H54 (cell line): Measurements from ENCODE around the gene C1GALT1.

Source experiments
- DNase-seq: peaks from one replicate; pipeline ENCODE4 v3.0.0; 2011; ENCODE audit warnings: low spot score, mixed read lengths; ENCODE audit not compliant: insufficient read length
- FAIRE-seq: peaks from 3 replicates; lab custom pipeline; 2011; peaks lifted over from hg19 to GRCh38; lab: Jason Lieb, UNC
- POLR2A ChIP-seq: IDR thresholded peaks from 2 replicates; pipeline ENCODE4 v1.6.1; 2011; ENCODE audit warnings: low read depth, mild to moderate bottlenecking, low read length

C1GALT1 gene

DNA sequence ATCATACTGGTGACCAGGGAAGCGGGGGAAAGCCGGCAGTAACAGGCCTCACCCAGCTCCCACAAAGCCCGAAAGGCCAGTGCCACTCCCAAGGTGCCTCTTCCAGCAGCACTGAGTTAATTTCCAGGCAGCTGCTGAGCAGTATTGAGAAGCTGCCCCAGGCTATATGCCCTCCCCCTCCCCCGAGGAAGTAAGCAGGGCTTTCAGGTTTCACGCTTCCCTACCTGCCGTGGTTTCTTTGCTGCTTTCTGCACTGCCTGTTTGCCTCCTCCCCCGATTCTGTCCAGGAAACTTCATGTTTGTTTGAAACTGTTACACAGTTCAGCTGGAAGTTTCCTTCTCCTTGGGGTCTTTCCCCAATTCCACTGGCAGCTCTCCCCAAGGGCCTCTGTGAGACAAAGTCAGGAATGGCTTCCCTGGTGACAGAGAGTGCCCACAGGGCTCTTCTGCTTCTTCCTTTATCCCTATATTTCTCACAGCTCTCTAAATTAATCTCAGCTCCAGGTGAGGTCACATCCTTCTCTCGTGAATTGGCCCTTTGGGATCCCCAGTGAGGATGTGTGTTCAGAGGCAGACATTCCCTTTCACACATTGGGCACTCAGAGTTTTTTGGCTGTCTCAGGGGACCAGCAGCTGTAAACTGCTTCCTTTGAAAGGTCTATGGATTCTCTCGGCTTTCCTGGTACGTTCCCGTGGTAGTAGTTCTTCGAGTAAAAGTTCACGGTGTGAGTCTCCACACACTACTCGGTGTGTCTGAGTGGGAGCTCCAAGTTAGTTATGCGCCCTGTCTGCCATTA, 19.4 kb downstream of the C1GALT1 start:
- no peak for FAIRE-seq
- no peak for DNase-seq

DNA sequence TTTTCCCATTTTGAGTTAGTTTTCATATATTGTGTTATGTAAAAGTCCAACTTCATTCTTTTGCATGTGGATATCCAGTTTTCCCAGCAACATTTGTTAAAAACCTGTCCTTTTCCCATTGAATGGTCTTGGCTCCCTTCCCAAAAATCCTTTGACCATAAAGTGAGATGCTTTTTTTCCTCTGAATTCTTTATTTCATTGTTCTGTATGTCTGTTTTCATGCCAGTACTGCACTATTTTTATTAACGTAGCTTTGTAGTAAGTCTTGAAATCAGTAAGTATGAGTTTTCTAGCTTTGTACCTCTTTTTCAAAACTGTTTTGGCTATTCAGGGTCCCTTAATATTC, 20.0 kb downstream of the C1GALT1 start:
- FAIRE-seq, result peak; percentile 30
- DNase-seq, result no peak
- TF ChIP-seq POLR2A, result no peak

More for the DNA sequence above, 19.4 kb downstream of the C1GALT1 start:
- TF ChIP-seq POLR2A, result no peak

DNA sequence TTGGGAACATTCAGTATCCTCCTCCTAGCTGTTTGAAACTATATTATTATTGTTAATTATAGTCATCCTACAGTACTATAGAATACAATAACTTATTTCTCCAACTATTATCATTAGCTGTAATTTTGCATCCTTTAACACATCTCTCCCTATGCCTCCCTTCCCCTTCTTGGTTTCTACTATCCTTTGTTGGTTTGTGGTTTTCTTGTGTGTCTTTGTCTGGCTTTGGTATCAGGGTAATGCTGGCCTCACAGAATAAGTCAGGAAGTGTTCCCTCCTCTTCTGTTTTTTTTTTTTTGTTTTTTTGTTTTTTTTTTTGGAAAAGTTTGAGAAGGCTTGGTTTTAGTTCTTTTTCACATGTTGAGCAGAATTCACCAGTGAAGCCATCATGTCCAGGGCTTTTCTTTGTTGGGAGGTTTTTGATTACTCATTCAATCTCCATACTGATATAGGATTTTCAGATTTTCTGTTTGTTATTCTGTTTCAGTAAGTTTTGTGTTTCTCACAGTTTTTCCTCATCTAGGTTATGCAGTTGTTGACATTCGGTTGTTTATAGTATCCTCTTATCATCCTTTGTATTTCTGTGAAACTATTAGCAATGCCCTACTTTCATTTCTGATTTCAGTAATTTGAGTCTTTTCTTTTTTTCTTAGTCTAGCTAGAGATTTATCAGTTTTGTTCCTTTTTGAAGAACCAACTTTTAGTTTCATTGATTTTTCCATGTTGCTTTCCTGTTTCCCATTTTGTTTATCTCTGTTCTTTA, 21.6 kb downstream of the C1GALT1 start:
- TF ChIP-seq POLR2A, result no peak
- peak; percentile 6 for FAIRE-seq
- no peak for DNase-seq

DNA sequence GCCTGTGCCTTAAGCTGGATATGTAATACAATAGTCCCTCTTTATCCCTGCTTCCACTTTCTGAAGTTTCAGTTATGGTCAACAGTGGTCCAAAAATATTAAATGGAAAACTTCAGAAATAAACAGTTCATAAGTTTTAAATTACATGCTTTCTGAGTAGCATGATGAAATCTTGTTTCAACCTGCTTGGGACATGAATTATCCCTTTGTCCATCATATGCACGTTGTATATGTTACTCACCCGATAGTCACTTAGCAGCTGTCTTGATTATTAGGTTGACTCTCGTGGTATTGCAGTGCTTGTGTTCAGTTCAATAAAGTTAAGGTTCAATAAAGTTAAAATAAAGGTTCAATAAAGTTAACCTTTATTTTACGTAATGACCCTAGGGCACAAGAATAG, 25.5 kb downstream of the C1GALT1 start:
- FAIRE-seq, result peak; percentile 90
- TF ChIP-seq POLR2A, result no peak

DNA sequence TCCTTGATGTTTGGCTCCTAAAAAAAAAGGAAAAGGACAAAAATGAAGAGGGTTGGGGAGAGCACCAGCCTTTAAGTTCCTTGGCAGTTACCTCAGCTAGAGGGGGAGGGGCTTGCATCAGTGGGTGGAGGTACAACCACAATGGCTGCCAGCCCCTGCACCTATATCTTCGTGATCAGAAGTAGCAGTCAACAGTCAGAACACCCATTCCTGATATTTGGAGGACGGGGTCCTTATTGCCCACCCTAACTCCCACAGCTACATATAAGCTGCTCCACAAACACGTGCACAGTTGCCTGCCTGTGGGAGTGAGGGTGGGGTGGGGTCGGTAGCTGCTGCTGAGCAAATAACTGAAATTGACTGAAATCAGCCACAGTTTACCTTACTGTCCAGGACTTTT, 26.2 kb downstream of the C1GALT1 start:
- DNase-seq (no peak), FAIRE-seq (no peak)
- TF ChIP-seq POLR2A, result no peak

More for the DNA sequence above, 25.5 kb downstream of the C1GALT1 start:
- no peak for DNase-seq

DNA sequence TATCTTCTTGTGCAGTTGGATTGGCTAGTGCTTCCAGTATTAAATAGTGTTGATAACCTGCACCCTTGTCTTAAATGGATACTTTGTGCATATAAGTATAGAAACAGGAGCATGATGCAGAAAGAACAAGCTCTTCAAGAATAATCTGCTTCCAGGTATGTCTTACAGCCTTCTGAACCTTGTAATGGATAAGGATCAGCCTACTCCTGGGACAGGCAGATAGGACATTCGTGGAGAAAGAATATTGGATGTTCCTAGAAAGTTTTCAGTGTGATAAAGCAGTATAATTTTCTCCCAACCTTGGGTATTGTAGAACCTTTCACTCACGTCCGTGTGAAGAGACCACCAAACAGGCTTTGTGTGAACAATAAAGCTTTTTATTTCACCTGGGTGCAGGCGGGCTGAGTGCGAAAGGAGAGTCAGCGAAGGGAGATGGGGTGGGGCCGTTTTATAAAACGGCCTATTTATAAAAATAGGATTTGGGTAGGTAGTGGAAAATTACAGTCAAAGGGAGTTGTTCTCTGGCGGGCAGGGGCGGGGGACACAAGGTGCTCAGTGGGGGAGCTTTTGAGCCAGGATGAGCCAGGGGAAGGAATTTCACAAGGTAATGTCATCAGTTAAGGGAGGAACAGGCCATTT, 27.2 kb downstream of the C1GALT1 start:
- FAIRE-seq, result peak; percentile 15

DNA sequence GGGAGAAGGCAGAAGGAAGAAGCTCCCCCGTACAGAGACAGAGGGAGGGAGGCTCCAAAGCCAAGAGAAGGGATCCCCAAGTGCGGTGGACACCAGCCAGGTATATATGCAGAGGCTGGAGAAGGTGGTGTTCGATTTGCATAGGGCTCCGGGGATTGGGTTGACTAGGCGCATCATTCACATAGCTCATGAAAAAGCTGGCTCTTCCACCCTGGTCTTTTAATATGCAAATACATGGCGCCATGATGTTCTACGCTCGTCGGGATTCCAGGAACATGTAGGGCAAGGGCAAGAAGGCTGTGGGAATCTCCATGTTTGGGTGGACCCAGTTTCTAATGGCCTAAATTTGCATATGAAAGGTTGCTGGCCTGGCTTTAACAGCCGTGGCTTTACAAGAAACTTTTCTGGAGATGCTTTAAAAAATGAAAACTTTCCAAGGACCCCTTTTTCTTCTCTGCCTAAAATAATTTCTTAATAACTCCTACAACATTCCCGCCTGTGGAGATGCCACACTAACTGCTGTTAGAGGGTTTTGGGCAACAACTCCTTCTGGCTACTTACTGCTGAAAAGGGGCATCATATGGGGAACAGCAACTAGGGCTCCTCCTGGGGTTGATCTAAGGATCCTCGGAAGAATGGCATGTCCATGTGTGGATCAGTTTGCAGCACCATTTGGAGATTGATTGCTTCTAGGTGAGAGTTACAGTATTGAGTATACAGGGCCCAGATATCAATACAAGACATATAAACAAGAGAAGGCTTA, 28.3 kb downstream of the C1GALT1 start:
- TF ChIP-seq POLR2A, result no peak
- no peak for FAIRE-seq

More for the DNA sequence above, 27.2 kb downstream of the C1GALT1 start:
- DNase-seq, result no peak
- TF ChIP-seq POLR2A, result no peak

DNA sequence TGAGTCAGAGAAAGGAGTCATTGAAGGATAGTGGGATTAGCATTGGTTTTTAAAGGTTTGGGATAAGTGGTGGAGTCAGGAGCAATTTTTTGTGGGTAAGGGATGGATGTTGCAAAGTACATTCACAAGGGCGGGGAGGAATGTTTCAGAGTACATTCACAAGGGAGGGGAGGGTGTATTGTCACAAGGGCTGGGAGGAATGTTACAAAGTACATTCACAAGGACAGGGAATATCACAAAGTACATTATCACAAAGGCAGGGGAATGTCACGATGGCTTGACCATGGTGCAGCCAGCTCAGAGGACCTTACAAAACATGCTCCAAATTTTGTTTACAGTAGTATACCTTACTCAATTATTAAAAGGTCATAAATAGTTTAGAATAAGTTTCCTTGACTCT, 30.3 kb downstream of the C1GALT1 start:
- DNase-seq, result no peak
- no peak for FAIRE-seq
- TF ChIP-seq POLR2A, result no peak

More for the DNA sequence above, 28.3 kb downstream of the C1GALT1 start:
- DNase-seq, result no peak

DNA sequence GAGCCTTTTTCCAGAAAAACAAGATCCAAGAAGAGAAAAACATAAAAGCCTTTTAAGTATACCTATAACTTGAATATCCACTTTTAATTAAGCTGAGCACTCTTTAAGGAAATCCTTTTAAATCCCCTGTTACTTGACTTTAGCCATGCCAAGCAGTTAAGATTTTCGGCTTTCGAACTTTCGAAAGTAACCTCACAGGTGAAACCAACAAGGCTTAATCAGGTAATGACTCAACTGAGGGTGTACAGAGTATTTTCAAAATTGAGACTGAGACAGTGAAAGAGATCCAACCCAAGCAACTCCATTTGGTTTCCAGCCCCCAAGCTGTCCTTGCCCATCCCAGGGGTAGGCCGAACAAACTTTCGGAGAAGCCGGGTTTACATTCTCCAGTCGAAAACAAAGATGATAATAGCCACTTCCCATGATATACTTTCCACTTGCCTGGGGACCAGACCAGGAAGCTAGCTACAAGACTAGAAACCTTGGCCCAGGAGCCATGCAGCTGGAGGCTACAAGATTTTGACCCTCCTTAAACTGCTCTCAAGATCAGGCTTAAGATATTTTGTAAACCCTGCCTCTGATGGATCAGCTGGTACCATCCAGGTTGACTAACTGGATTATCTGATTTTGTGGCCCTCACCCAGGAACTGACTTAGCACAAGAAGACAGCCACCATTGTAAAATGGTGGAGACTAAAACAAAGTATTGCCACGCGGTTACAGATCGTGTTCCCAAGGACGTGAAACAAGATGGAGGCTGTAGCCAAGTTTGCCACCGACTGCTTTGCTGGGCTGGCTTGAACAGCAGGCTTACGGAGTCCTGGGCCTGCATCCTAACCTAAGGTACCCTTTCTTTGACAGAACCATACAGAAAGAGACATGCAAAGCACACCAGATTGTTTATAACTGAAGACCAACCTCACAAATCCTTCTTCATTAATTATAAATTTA, 32.3 kb downstream of the C1GALT1 start:
- DNase-seq (no peak), FAIRE-seq (no peak)
- TF ChIP-seq POLR2A, result no peak

DNA sequence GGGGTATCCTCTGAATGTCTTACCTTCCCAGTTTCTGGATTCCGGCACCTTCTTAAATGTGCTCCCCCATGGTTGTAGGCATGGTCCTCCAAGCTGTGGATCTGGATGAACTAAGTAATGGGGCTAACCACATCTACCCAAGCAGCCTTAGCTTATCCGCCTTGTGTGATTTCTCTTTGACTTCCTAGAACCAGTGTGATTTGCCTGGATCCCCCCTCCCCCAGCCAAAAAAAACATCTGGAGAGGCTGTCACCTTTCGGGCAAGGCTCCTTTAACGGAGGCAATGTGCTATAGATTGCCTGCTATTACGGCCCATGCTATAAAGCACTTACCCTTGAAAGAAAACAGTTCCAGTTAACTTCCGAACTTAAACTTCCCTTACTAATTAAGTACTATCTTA, 33.9 kb downstream of the C1GALT1 start:
- DNase-seq, result no peak

DNA sequence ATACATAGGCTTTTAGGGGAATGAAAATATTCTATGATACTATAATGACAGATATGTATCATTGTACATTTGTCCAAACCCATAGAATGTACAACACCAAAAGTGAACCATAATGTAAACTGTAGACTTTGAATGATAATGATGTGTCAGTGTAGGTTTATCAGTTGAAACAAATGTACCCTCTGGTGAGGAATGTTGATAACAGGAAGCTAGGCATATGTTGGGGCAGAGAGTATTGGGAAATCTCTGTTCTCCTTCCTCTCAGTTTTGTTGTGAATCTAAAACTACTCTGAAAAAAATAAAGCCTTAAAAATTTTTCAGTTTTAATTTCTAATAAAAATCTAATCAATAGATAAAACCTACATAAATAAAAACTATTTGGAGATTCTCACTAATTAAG, 36.9 kb downstream of the C1GALT1 start:
- DNase-seq (no peak), FAIRE-seq (peak; percentile 30)
- TF ChIP-seq POLR2A, result no peak

More for the DNA sequence above, 33.9 kb downstream of the C1GALT1 start:
- TF ChIP-seq POLR2A, result no peak
- no peak for FAIRE-seq

DNA sequence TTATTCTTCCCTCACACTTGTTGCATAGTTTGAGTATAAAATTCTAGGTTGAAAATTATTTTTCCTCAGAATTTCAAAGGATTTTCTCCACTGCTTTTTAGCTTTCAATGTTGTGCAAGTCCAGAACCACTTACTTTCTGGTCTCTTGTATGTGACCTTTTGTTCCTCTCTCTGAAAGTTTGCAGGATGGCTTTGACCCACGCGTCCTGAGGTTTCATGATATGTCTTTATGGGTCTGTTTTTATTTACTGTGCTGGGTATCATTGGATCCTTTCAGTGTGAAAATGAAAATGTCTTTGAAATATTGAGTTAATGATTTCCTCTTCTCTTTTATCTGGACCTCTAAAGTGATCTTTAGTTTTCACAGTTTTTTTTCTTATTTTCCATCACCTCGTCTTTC, 38.5 kb downstream of the C1GALT1 start:
- TF ChIP-seq POLR2A, result no peak
- DNase-seq (no peak), FAIRE-seq (no peak)
